Activated effector memory CD4-positive, alpha-beta T cell treated with Interleukin-2 at 50 U/mL for 16 hours (primary cell): ENCODE results near the gene RHBDD1.

ENCODE experiments used
- DNase-seq: peaks from one replicate; pipeline ENCODE4 v3.0.0-alpha.2; 2020

RHBDD1 gene

GRCh38 chr2:226943862-226944620, 108.2 kb downstream of the RHBDD1 start:
- no peak for DNase-seq

GRCh38 chr2:226953206-226953605, 117.4 kb downstream of the RHBDD1 start:
- no peak for DNase-seq

GRCh38 chr2:226953826-226954225, 118.0 kb downstream of the RHBDD1 start:
- DNase-seq: no peak

- no peak for DNase-seq
Observed at GRCh38 chr2:226956659-226957058, 120.8 kb downstream of the RHBDD1 start.

GRCh38 chr2:226959418-226959817, 123.6 kb downstream of the RHBDD1 start:
- no peak for DNase-seq

- no peak for DNase-seq
Observed at GRCh38 chr2:226962176-226962773, 126.4 kb downstream of the RHBDD1 start.

GRCh38 chr2:226963528-226963927, 127.7 kb downstream of the RHBDD1 start:
- no peak for DNase-seq

- DNase-seq: no peak
Observed at GRCh38 chr2:226965376-226965775, 129.5 kb downstream of the RHBDD1 start.

GRCh38 chr2:226969417-226970080, 133.7 kb downstream of the RHBDD1 start:
- no peak for DNase-seq

GRCh38 chr2:226970362-226970761, 134.5 kb downstream of the RHBDD1 start:
- DNase-seq: no peak

- no peak for DNase-seq
Observed at GRCh38 chr2:226971084-226971483, 135.2 kb downstream of the RHBDD1 start.

GRCh38 chr2:226971770-226972169, 135.9 kb downstream of the RHBDD1 start:
- no peak for DNase-seq

GRCh38 chr2:226973816-226974215, 138.0 kb downstream of the RHBDD1 start:
- no peak for DNase-seq

- DNase-seq: no peak
Observed at GRCh38 chr2:226977775-226978190, 141.9 kb downstream of the RHBDD1 start.

- no peak for DNase-seq
Observed at GRCh38 chr2:226978300-226978699, 142.4 kb downstream of the RHBDD1 start.

GRCh38 chr2:226979004-226979403, 143.2 kb downstream of the RHBDD1 start:
- DNase-seq: no peak

- no peak for DNase-seq
Observed at GRCh38 chr2:226981791-226982326, 146.0 kb downstream of the RHBDD1 start.

- no peak for DNase-seq
Observed at GRCh38 chr2:226983895-226984749, 148.3 kb downstream of the RHBDD1 start.

GRCh38 chr2:226984750-226985582, 149.1 kb downstream of the RHBDD1 start:
- no peak for DNase-seq

GRCh38 chr2:226985583-226985946, 149.7 kb downstream of the RHBDD1 start:
- no peak for DNase-seq

- DNase-seq: no peak
Observed at GRCh38 chr2:226991663-226992062, 155.8 kb downstream of the RHBDD1 start.

GRCh38 chr2:226993171-226993570, 157.3 kb downstream of the RHBDD1 start:
- DNase-seq: no peak
